HepG2 (cell line): ENCODE data around the gene RPL6. TPM values are rescaled to one million over a fixed set of nuclear protein-coding genes. Genes with fewer than 3 reads are reported as not detected.

Experiments
- CAMTA2 ChIP-seq: sonication (generic); formaldehyde crosslinking; IDR thresholded peaks from 2 replicates; pipeline ENCODE4 v1.4.0; 2020; ENCODE audit warnings: mild to moderate bottlenecking, missing genetic modification reagents, borderline replicate concordance
- FOXC1 ChIP-seq: sonication (generic); formaldehyde crosslinking; IDR thresholded peaks from 2 replicates; pipeline ENCODE4 v1.8.0; 2022; ENCODE audit warnings: mild to moderate bottlenecking, missing genetic modification reagents, borderline replicate concordance
- FOXJ3 ChIP-seq: sonication (generic); formaldehyde crosslinking; IDR thresholded peaks from 2 replicates; pipeline ENCODE4 v1.4.0; 2020; ENCODE audit warnings: missing genetic modification reagents, mild to moderate bottlenecking, borderline replicate concordance
- FOXK2 ChIP-seq: fragments of 450-650 bp; IDR thresholded peaks from 2 replicates; pipeline ENCODE4 v1.6.1; 2016
- HHEX ChIP-seq: IDR thresholded peaks from 2 replicates; pipeline ENCODE4 v1.6.1; 2016; ENCODE audit warnings: control low read depth
- KDM5A ChIP-seq: fragments of 200-600 bp; sonication (generic); IDR thresholded peaks from 2 replicates; pipeline ENCODE4 v1.7.0; 2018; ENCODE audit warnings: antibody characterized with exemption, mild to moderate bottlenecking, low read length, borderline replicate concordance
- KLF6 ChIP-seq: IDR thresholded peaks from 2 replicates; pipeline ENCODE4 v1.8.0; 2016; ENCODE audit warnings: missing biosample characterization, missing genetic modification reagents
- NPAS2 ChIP-seq: sonication (generic); formaldehyde crosslinking; IDR thresholded peaks from 2 replicates; pipeline ENCODE4 v1.8.0; 2022; ENCODE audit warnings: mild to moderate bottlenecking, missing genetic modification reagents, borderline replicate concordance
- POLR2AphosphoS2 ChIP-seq: IDR thresholded peaks from 2 replicates; pipeline ENCODE4 v1.6.1; 2011; ENCODE audit warnings: low read depth, low read length, improper control_type of control experiment
- REL ChIP-seq: sonication (generic); formaldehyde crosslinking; conservative IDR thresholded peaks from 2 replicates; pipeline ENCODE4 v1.8.0; 2022; ENCODE audit warnings: mild to moderate bottlenecking, missing genetic modification reagents, moderate library complexity
- SETDB1 ChIP-seq: sonication (generic); formaldehyde crosslinking; IDR thresholded peaks from 2 replicates; pipeline ENCODE4 v1.5.1; 2020; ENCODE audit warnings: missing genetic modification reagents, mild to moderate bottlenecking, borderline replicate concordance
- SP2 ChIP-seq: sonication (generic); formaldehyde crosslinking; IDR thresholded peaks from 2 replicates; pipeline ENCODE4 v1.5.1; 2020; ENCODE audit warnings: mild to moderate bottlenecking, missing genetic modification reagents
- TBP ChIP-seq: sonication (generic); formaldehyde crosslinking; IDR thresholded peaks from 2 replicates; pipeline ENCODE4 v1.5.0; 2020; ENCODE audit warnings: missing genetic modification reagents
- ZNF446 ChIP-seq: sonication (generic); formaldehyde crosslinking; IDR thresholded peaks from 2 replicates; pipeline ENCODE4 v1.5.0; 2020; ENCODE audit warnings: mild to moderate bottlenecking, missing genetic modification reagents
- ZNF614 ChIP-seq: IDR thresholded peaks from 2 replicates; pipeline ENCODE4 v1.6.1; 2018; ENCODE audit warnings: missing biosample characterization, missing genetic modification reagents, inconsistent platforms, borderline replicate concordance
- polyA plus RNA-seq, 8 experiments: library from polyadenylated mRNA; depleted of rRNA in 3 of 8; stranded (reverse) in 7 of 8; unstranded in 1 of 8; fragments of >200 nt; fragmentation: Illumina TruSeq in 4 of 8; extraction: Trizol in 4 of 8; gene quantifications; 2 replicates each; pipeline versions ENCODE4 v1.2.1 to v1.2.3, GENCODE V29; 2011 to 2016; ENCODE audit warnings: low read depth in 4 of 8, missing spikeins in 1 of 8, mixed read lengths in 1 of 8; ENCODE audit not compliant: insufficient read depth in 1 of 8
- total RNA-seq, 5 experiments: library from RNA; depleted of rRNA; stranded (reverse); fragments of >200 nt; fragmentation: Illumina TruSeq; extraction: Trizol; gene quantifications; 2 replicates each; pipeline ENCODE4 v1.2.3, GENCODE V29; 2016; ENCODE audit warnings: low read depth in 1 of 5
- TF ChIP-seq, protein P1 (sequence below): sonication (generic); formaldehyde crosslinking; IDR thresholded peaks from 2 replicates; pipeline ENCODE4 v1.4.0; 2020; ENCODE audit warnings: missing genetic modification reagents, borderline replicate concordance
- TF ChIP-seq, protein P2 (sequence below): sonication (generic); formaldehyde crosslinking; IDR thresholded peaks from 2 replicates; pipeline ENCODE4 v1.8.0; 2022; ENCODE audit warnings: missing genetic modification reagents, mild to moderate bottlenecking, inconsistent platforms, borderline replicate concordance
- TF ChIP-seq, protein P3 (sequence below): sonication (generic); formaldehyde crosslinking; IDR thresholded peaks from 2 replicates; pipeline ENCODE4 v1.4.0; 2020; ENCODE audit warnings: mild to moderate bottlenecking, missing genetic modification reagents
- TF ChIP-seq, protein P4 (sequence below): sonication (generic); formaldehyde crosslinking; IDR thresholded peaks from 2 replicates; pipeline ENCODE4 v1.8.0; 2022; ENCODE audit warnings: missing genetic modification reagents, low read depth, mild to moderate bottlenecking, borderline replicate concordance

Gene RPL6
- total and polyA plus RNA-seq, 2 of the 13 experiments (the other 11 are each of a cell fraction or from before 2014, with no cell fraction given): 1,551 to 1,719 TPM

DNA sequence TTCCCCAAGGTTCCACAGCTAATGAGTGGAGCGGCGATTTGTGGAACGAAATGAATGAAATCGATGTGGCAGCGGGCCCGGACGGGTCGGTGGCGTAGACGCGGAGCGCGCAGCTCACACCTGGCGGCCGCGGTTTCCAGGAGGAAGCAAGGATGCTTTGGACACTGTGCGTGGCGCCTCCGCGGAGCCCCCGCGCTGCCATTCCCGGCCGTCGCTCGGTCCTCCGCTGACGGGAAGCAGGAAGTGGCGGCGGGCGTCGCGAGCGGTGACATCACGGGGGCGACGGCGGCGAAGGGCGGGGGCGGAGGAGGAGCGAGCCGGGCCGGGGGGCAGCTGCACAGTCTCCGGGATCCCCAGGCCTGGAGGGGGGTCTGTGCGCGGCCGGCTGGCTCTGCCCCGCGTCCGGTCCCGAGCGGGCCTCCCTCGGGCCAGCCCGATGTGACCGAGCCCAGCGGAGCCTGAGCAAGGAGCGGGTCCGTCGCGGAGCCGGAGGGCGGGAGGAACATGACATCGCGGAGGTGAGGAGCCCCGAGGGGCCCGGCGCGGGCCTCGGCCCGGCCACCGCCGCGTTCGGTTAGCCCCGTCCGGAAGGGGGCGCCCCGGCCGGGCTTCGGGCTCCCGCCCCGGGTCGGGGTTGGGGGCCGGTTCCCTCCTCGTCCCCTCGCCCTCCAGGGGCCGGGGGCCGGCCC lies 9.3 kb upstream of the RPL6 start, which contains the start of gene PTPN11 (continued):
- TF ChIP-seq, protein P1, sequence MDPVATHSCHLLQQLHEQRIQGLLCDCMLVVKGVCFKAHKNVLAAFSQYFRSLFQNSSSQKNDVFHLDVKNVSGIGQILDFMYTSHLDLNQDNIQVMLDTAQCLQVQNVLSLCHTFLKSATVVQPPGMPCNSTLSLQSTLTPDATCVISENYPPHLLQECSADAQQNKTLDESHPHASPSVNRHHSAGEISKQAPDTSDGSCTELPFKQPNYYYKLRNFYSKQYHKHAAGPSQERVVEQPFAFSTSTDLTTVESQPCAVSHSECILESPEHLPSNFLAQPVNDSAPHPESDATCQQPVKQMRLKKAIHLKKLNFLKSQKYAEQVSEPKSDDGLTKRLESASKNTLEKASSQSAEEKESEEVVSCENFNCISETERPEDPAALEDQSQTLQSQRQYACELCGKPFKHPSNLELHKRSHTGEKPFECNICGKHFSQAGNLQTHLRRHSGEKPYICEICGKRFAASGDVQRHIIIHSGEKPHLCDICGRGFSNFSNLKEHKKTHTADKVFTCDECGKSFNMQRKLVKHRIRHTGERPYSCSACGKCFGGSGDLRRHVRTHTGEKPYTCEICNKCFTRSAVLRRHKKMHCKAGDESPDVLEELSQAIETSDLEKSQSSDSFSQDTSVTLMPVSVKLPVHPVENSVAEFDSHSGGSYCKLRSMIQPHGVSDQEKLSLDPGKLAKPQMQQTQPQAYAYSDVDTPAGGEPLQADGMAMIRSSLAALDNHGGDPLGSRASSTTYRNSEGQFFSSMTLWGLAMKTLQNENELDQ (CRISPR knock-in tag): no peak
- TF ChIP-seq NPAS2 (CRISPR knock-in tag) (no peak), FOXJ3 (CRISPR knock-in tag) (no peak), KLF6 (CRISPR knock-in tag) (peak; percentile 85; the same call in 1 of the 2 replicates), FOXC1 (CRISPR knock-in tag) (no peak; the same call in none of the 2 replicates), ZNF446 (no peak), KDM5A (peak; percentile 95), SP2 (CRISPR knock-in tag) (peak; percentile 52), TBP (no peak), FOXK2 (no peak), ZNF614 (CRISPR knock-in tag) (peak; percentile 67; the same call in 1 of the 2 replicates), REL (CRISPR knock-in tag) (0 out of 2 replicates have a peak, but pooled peaks have one; percentile 43), POLR2AphosphoS2 (no peak), HHEX (CRISPR knock-in tag) (no peak), CAMTA2 (CRISPR knock-in tag) (0 out of 2 replicates have a peak, but pooled peaks have one; percentile 18), SETDB1 (CRISPR knock-in tag) (no peak)
- TF ChIP-seq, protein P2, sequence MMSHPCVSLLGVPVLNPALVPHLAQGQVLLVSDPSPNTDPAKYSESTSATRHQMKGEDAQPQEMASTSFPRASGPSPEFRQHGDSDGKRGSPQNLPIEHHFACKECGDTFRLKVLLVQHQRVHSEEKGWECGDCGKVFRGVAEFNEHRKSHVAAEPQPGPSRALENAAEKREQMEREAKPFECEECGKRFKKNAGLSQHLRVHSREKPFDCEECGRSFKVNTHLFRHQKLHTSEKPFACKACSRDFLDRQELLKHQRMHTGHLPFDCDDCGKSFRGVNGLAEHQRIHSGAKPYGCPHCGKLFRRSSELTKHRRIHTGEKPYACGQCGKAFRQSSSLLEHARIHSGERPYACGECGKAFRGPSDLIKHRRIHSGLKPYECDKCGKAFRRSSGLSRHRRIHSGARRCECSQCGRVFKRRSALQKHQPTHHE (CRISPR knock-in tag): no peak
- TF ChIP-seq, protein P3, sequence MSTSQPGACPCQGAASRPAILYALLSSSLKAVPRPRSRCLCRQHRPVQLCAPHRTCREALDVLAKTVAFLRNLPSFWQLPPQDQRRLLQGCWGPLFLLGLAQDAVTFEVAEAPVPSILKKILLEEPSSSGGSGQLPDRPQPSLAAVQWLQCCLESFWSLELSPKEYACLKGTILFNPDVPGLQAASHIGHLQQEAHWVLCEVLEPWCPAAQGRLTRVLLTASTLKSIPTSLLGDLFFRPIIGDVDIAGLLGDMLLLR (CRISPR knock-in tag): no peak; the same call in 1 of the 2 replicates
- TF ChIP-seq, protein P4, sequence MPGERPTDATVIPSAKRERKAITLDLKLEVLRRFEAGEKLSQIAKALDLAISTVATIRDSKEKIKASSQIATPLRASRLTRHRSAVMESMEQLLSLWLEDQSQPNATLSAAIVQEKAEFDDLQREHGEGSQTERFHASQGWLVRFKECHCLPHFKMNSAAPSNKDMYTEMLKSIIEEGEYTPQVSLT: no peak
